ENCODE measurements around the gene RALY. TPM values are rescaled to one million over a fixed set of nuclear protein-coding genes. Genes with fewer than 3 reads are reported as not detected.

Gene RALY
- total RNA-seq, 1 experiment from 2014 or later = 219 TPM

DNA sequence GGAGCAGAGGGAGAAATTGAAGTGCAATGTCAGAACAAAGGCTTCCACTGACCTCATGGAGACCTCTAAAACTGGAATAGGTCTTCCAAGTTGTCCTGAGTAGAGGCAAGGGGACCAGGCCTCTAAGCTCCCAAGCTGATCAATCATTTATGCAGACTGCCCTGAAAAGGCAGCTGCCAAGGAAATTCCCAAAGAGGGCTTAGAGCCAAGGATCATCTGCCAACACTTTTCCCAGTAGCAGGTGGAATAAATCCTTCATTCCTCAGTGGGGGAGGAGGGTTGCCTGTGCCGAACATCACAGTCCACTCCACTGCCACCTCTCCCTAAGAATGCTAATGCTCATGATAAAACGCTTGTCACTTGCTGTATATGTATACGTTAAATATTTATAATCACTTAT is 29.3 kb upstream of the RALY start:
- H3K79me2 ChIP-seq (ENCODE audit: low read depth) = no peaks in the 10 kb centered on the region
- H3K27ac ChIP-seq = no peak overlapping the region
- no peaks in the 10 kb centered on the region for H3K9me3 ChIP-seq (ENCODE audit: insufficient read depth, low read depth)
- no peak overlapping the region for H3K4me2 ChIP-seq
- no peak overlapping the region for H2AFZ ChIP-seq
- H3K9me2 ChIP-seq (ENCODE audit: insufficient read depth) = no peaks in the 10 kb centered on the region
- intact Hi-C loops (cut with micrococcal nuclease; ENCODE audit: unreplicated experiment) = no loop called here
- TF ChIP-seq, protein P1, sequence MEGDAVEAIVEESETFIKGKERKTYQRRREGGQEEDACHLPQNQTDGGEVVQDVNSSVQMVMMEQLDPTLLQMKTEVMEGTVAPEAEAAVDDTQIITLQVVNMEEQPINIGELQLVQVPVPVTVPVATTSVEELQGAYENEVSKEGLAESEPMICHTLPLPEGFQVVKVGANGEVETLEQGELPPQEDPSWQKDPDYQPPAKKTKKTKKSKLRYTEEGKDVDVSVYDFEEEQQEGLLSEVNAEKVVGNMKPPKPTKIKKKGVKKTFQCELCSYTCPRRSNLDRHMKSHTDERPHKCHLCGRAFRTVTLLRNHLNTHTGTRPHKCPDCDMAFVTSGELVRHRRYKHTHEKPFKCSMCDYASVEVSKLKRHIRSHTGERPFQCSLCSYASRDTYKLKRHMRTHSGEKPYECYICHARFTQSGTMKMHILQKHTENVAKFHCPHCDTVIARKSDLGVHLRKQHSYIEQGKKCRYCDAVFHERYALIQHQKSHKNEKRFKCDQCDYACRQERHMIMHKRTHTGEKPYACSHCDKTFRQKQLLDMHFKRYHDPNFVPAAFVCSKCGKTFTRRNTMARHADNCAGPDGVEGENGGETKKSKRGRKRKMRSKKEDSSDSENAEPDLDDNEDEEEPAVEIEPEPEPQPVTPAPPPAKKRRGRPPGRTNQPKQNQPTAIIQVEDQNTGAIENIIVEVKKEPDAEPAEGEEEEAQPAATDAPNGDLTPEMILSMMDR (conservative IDR thresholded peaks at IDR 0.05) = no peak
- no peak for TF ChIP-seq EZH2 (IDR thresholded peaks at IDR 0.05; ENCODE audit: low read depth)
- no peaks in the 10 kb centered on the region for H3K27me3 ChIP-seq (ENCODE audit: insufficient read depth, low read depth)
- CTCF ChIA-PET = no interaction called here
- H3F3A ChIP-seq (ENCODE audit: insufficient read depth, low read depth) = no peaks in the 10 kb centered on the region
- no peaks in the 10 kb centered on the region for H3K36me3 ChIP-seq (ENCODE audit: low read depth)
- no peak for DNase-seq
- H3K4me3 ChIP-seq = no peak overlapping the region
- H4K20me1 ChIP-seq (ENCODE audit: insufficient read depth) = no peaks in the 10 kb centered on the region
- 0 out of 2 replicates have a peak, but pooled peaks cover 8% of the 10 kb centered on the region for H3K4me1 ChIP-seq (replicated peaks; ENCODE audit: insufficient read depth)
- POLR2A ChIA-PET (ENCODE audit: unreplicated experiment) = no interaction called here
- no TSS peak for BruUV-seq (replicated peaks)

DNA sequence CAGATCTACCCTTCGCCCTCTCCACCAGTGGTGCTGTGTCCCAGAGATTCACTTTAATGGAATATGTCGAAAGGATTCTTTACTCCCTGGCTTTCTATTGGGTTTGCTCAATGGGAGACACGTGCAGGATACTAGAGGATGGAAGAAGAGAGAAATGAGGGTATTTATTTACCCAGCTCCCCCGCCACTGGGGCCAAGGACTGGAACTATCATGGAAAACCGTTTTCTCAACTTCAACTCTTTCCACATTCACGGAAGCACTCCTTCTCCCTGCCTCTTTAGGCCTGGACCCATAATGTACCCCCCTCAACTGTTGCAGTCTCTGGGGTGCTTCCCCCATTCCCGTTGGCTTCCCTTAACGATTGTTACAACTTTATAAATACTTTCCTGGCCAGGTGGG is 26.6 kb upstream of the RALY start:
- no peaks in the 10 kb centered on the region for H4K20me1 ChIP-seq (ENCODE audit: insufficient read depth)
- H3F3A ChIP-seq (ENCODE audit: insufficient read depth, low read depth) = no peaks in the 10 kb centered on the region
- CTCF ChIA-PET = interaction anchor here (0.6 kb wide), 1 partner anchor 802 kb away, joined by 23 read pairs; no protein-coding TSS in a partner anchor
- TF ChIP-seq EZH2 (IDR thresholded peaks at IDR 0.05; ENCODE audit: low read depth) = no peak
- TF ChIP-seq, protein P1 (conservative IDR thresholded peaks at IDR 0.05) = no peak
- DNase-seq = no peak
- no peak overlapping the region for H3K4me3 ChIP-seq
- intact Hi-C loops (cut with micrococcal nuclease; ENCODE audit: unreplicated experiment) = no loop called here
- H3K4me1 ChIP-seq (replicated peaks; ENCODE audit: insufficient read depth) = 0 out of 2 replicates have a peak, but pooled peaks cover 8% of the 10 kb centered on the region
- no peaks in the 10 kb centered on the region for H3K9me3 ChIP-seq (ENCODE audit: insufficient read depth, low read depth)
- H3K27ac ChIP-seq = no peak overlapping the region
- POLR2A ChIA-PET (ENCODE audit: unreplicated experiment) = interaction anchor here (0.5 kb wide), 1 partner anchor 156 kb away, joined by 4 read pairs; no protein-coding TSS in a partner anchor
- no peaks in the 10 kb centered on the region for H3K79me2 ChIP-seq (ENCODE audit: low read depth)
- no peak overlapping the region for H2AFZ ChIP-seq
- H3K4me2 ChIP-seq = no peak overlapping the region
- H3K27me3 ChIP-seq (ENCODE audit: insufficient read depth, low read depth) = no peaks in the 10 kb centered on the region
- H3K36me3 ChIP-seq (ENCODE audit: low read depth) = no peaks in the 10 kb centered on the region
- no peaks in the 10 kb centered on the region for H3K9me2 ChIP-seq (ENCODE audit: insufficient read depth)
- BruUV-seq (replicated peaks) = no TSS peak

GRCh38 chr20:33969563-33969962 is 24.1 kb upstream of the RALY start:
- no peaks in the 10 kb centered on the region for H3K9me2 ChIP-seq (ENCODE audit: insufficient read depth)
- H3K4me1 ChIP-seq (replicated peaks; ENCODE audit: insufficient read depth) = no peaks in the 10 kb centered on the region
- intact Hi-C loops (cut with micrococcal nuclease; ENCODE audit: unreplicated experiment) = no loop called here
- ChIA-PET POLR2A (ENCODE audit: unreplicated experiment) (no interaction called here), CTCF (no interaction called here)
- no peaks in the 10 kb centered on the region for H3F3A ChIP-seq (ENCODE audit: insufficient read depth, low read depth)
- DNase-seq = no peak
- no peak overlapping the region for H3K4me2 ChIP-seq
- no peak overlapping the region for H3K4me3 ChIP-seq
- H3K79me2 ChIP-seq (ENCODE audit: low read depth) = no peaks in the 10 kb centered on the region
- no TSS peak for BruUV-seq (replicated peaks)
- H4K20me1 ChIP-seq (ENCODE audit: insufficient read depth) = no peaks in the 10 kb centered on the region
- no peak overlapping the region for H3K27ac ChIP-seq
- H3K9me3 ChIP-seq (ENCODE audit: insufficient read depth, low read depth) = no peaks in the 10 kb centered on the region
- no peaks in the 10 kb centered on the region for H3K36me3 ChIP-seq (ENCODE audit: low read depth)
- no peak overlapping the region for H2AFZ ChIP-seq
- H3K27me3 ChIP-seq (ENCODE audit: insufficient read depth, low read depth) = no peaks in the 10 kb centered on the region
- TF ChIP-seq, protein P1 (conservative IDR thresholded peaks at IDR 0.05) = no peak
- no peak for TF ChIP-seq EZH2 (IDR thresholded peaks at IDR 0.05; ENCODE audit: low read depth)
